PC-9 (cell line): ENCODE data around the gene PPM1N.

Experiments used
- CTCF ChIP-seq: fragments of 200-600 bp; sonication (generic); conservative IDR thresholded peaks from 2 replicates; pipeline ENCODE4 v1.6.1; 2017; ENCODE audit warnings: mixed run types, antibody characterized with exemption, mild to moderate bottlenecking, moderate library complexity
- EZH2 ChIP-seq: fragments of 200-600 bp; sonication (generic); IDR thresholded peaks from 2 replicates; pipeline ENCODE4 v1.8.0; 2017; ENCODE audit warnings: antibody characterized with exemption, low read depth

GRCh38 chr19:45473367-45473681, 24.9 kb upstream of the PPM1N start:
- no peak for TF ChIP-seq EZH2
- TF ChIP-seq CTCF: no peak
